ENCODE data around the gene OVCH2.

The OVCH2 gene

GRCh38 chr11:7646866-7647265 lies 59.4 kb downstream of the OVCH2 start:
- in situ Hi-C loops (cut with HindIII; ENCODE audit: low pct_unique_long_range_greater_than_20kb, low sequenced_read_pairs), result no loop called here
- DNase-seq (ENCODE audit: low read depth in 1 of 2, low spot score in 1 of 2), result no peak
- no peak for TF ChIP-seq JUND (IDR thresholded peaks at IDR 0.05; ENCODE audit: low read depth)

- TF ChIP-seq JUND (IDR thresholded peaks at IDR 0.05; ENCODE audit: low read depth), result no peak
- DNase-seq (ENCODE audit: low read depth in 1 of 2, low spot score in 1 of 2), result peak in 1 of 2 experiments; percentile 81
- in situ Hi-C loops (cut with HindIII; ENCODE audit: low pct_unique_long_range_greater_than_20kb, low sequenced_read_pairs), result no loop called here
Observed at GRCh38 chr11:7645206-7645605, 61.1 kb downstream of the OVCH2 start.

GRCh38 chr11:7643314-7643713 lies 63.0 kb downstream of the OVCH2 start:
- TF ChIP-seq JUND (IDR thresholded peaks at IDR 0.05; ENCODE audit: low read depth), result no peak
- in situ Hi-C loops (cut with HindIII; ENCODE audit: low pct_unique_long_range_greater_than_20kb, low sequenced_read_pairs), result no loop called here
- DNase-seq (ENCODE audit: low read depth in 1 of 2, low spot score in 1 of 2), result no peak

- no peak for TF ChIP-seq JUND (IDR thresholded peaks at IDR 0.05; ENCODE audit: low read depth)
- in situ Hi-C loops (cut with HindIII; ENCODE audit: low pct_unique_long_range_greater_than_20kb, low sequenced_read_pairs), result no loop called here
- peak in 1 of 2 experiments; percentile 46 for DNase-seq (ENCODE audit: low read depth in 1 of 2, low spot score in 1 of 2)
Observed at GRCh38 chr11:7642747-7643146, 63.5 kb downstream of the OVCH2 start.

- in situ Hi-C loops (cut with HindIII; ENCODE audit: low pct_unique_long_range_greater_than_20kb, low sequenced_read_pairs), result no loop called here
- TF ChIP-seq JUND (IDR thresholded peaks at IDR 0.05; ENCODE audit: low read depth), result no peak
- no peak for DNase-seq (ENCODE audit: low read depth in 1 of 2, low spot score in 1 of 2)
Observed at GRCh38 chr11:7640816-7641215, 65.5 kb downstream of the OVCH2 start.

GRCh38 chr11:7639643-7640025 lies 66.6 kb downstream of the OVCH2 start:
- no peak for DNase-seq (ENCODE audit: low read depth in 1 of 2, low spot score in 1 of 2)
- in situ Hi-C loops (cut with HindIII; ENCODE audit: low pct_unique_long_range_greater_than_20kb, low sequenced_read_pairs), result no loop called here
- no peak for TF ChIP-seq JUND (IDR thresholded peaks at IDR 0.05; ENCODE audit: low read depth)

Measured in T47D (cell line).